K562 (cell line): ENCODE data around the gene ABCC5. TPM values are rescaled to one million over a fixed set of nuclear protein-coding genes. Genes with fewer than 3 reads are reported as not detected.

Source experiments
- BHLHE40 ChIP-seq: IDR thresholded peaks from 2 replicates; pipeline ENCODE4 v1.6.1; 2011; ENCODE audit warnings: low read length, improper control_type of control experiment
- BRF1 ChIP-seq: IDR thresholded peaks from 3 replicates; pipeline ENCODE4 v1.6.1; 2011; ENCODE audit warnings: borderline replicate concordance, mild to moderate bottlenecking; ENCODE audit not compliant: insufficient read length; ENCODE audit errors: extremely low read depth
- CHD7 ChIP-seq: fragments of 200-600 bp; sonication (generic); IDR thresholded peaks from one replicate; pipeline ENCODE4 v1.6.1; 2012; ENCODE audit warnings: mild to moderate bottlenecking, low read depth, low read length, inconsistent platforms
- FOXK1 ChIP-seq: sonication (generic); formaldehyde crosslinking; IDR thresholded peaks from 2 replicates; pipeline ENCODE4 v1.8.0; 2022; ENCODE audit warnings: missing genetic modification reagents, mild to moderate bottlenecking, borderline replicate concordance
- MAX ChIP-seq: sonication (generic); formaldehyde crosslinking; IDR thresholded peaks from 2 replicates; pipeline ENCODE4 v1.9.0; 2022; ENCODE audit warnings: mild to moderate bottlenecking, missing genetic modification reagents
- PRPF4 ChIP-seq: fragments of 200-400 bp; formaldehyde crosslinking; IDR thresholded peaks from one replicate; pipeline ENCODE4 v1.6.1; 2017; ENCODE audit warnings: low read length, low read depth, mild to moderate bottlenecking; ENCODE audit not compliant: insufficient read depth, poor library complexity, severe bottlenecking
- SRSF9 ChIP-seq: fragments of 200-400 bp; formaldehyde crosslinking; IDR thresholded peaks from 2 replicates; pipeline ENCODE4 v1.6.1; 2017; ENCODE audit warnings: low read depth, low read length, borderline replicate concordance
- TOE1 ChIP-seq, 2 experiments: fragments of 450-650 bp in 1 of 2; sonication (generic) in 1 of 2; formaldehyde crosslinking in 1 of 2; IDR thresholded peaks; 2 replicates each; pipeline versions ENCODE4 v1.7.1 to v1.8.0; 2016 to 2022; ENCODE audit warnings: borderline replicate concordance in 2 of 2, mild to moderate bottlenecking in 2 of 2, antibody characterized with exemption in 1 of 2, inconsistent platforms in 1 of 2, low read depth in 1 of 2, missing genetic modification reagents in 1 of 2, moderate library complexity in 1 of 2
- ZBED1 ChIP-seq: IDR thresholded peaks from 2 replicates; pipeline ENCODE4 v1.6.1; 2014
- ZFP1 ChIP-seq: fragments of 450-650 bp; formaldehyde crosslinking; IDR thresholded peaks from 2 replicates; pipeline ENCODE4 v1.4.0; 2020; ENCODE audit warnings: mild to moderate bottlenecking, mixed read lengths
- polyA plus RNA-seq, 8 experiments: library from polyadenylated mRNA; depleted of rRNA in 4 of 8; stranded (reverse) in 5 of 8; unstranded in 3 of 8; fragments of >200 nt; fragmentation: Nextera tagmentation in 2 of 8; fragmentation: Illumina TruSeq in 1 of 8; extraction: Ambion mirVana in 2 of 8; extraction: Trizol in 1 of 8; gene quantifications; 2 replicates each; pipeline versions ENCODE4 v1.2.1 to v1.2.3, GENCODE V29; 2011 to 2014; ENCODE audit warnings: inconsistent platforms in 1 of 8, missing spikeins in 1 of 8
- total RNA-seq, 7 experiments: library from RNA; depleted of rRNA in 6 of 7; stranded (reverse); fragments of >200 nt in 6 of 7; fragmentation: Illumina TruSeq in 2 of 7; extraction: Trizol in 2 of 7; gene quantifications; 2 replicates each; pipeline versions ENCODE4 v1.2.1 to v1.2.3, GENCODE V29; 2011 to 2021; ENCODE audit warnings: low replicate concordance in 1 of 7
- TF ChIP-seq, protein P1 (sequence below): fragments of 450-650 bp; IDR thresholded peaks from 2 replicates; pipeline ENCODE4 v1.6.1; 2018; ENCODE audit warnings: mild to moderate bottlenecking, low read depth; ENCODE audit not compliant: partially characterized antibody
- TF ChIP-seq, protein P2 (sequence below): fragments of 450-650 bp; IDR thresholded peaks from 2 replicates; pipeline ENCODE4 v1.6.1; 2016; ENCODE audit warnings: mild to moderate bottlenecking

ABCC5 gene
- total and polyA plus RNA-seq, 9 of the 15 experiments (the other 6 are each of a cell fraction or from before 2014, with no cell fraction given), result 22.0 to 53.0 (median 41.9) TPM

DNA sequence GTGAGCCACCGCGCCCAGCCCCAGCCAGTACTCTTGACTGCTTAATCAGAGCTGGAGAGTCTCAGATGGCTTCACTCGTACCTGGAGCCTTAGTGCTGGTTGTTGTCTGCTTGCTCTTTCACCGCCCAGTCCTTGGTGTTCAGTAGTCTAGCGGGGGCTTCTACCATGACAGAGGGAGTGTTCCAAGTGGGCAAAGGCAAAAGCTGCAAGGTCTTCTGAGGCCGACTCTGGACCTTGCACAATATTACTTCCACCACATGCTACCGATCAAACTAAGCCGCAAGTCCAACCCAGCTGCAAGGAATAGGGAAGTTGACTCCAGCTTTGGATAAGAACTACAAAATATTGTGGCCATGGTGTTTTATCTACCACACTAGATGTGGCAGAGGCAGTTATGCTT, 139.6 kb downstream of the ABCC5 start (continued):
- TF ChIP-seq CHD7 (no peak), SRSF9 (no peak), PRPF4 (no peak), BHLHE40 (no peak), MAX (peak; percentile 80), BRF1 (no peak), ZFP1 (no peak), TOE1 (IDR thresholded peaks at IDR 0.05; ENCODE audit: borderline replicate concordance) (no peak), TOE1 (CRISPR knock-in tag; IDR thresholded peaks at IDR 0.05; ENCODE audit: borderline replicate concordance, low read depth) (0 out of 2 replicates have a peak, but pooled peaks have one; percentile 53), ZBED1 (no peak), FOXK1 (0 out of 2 replicates have a peak, but pooled peaks have one; percentile 53)
- TF ChIP-seq, protein P1, sequence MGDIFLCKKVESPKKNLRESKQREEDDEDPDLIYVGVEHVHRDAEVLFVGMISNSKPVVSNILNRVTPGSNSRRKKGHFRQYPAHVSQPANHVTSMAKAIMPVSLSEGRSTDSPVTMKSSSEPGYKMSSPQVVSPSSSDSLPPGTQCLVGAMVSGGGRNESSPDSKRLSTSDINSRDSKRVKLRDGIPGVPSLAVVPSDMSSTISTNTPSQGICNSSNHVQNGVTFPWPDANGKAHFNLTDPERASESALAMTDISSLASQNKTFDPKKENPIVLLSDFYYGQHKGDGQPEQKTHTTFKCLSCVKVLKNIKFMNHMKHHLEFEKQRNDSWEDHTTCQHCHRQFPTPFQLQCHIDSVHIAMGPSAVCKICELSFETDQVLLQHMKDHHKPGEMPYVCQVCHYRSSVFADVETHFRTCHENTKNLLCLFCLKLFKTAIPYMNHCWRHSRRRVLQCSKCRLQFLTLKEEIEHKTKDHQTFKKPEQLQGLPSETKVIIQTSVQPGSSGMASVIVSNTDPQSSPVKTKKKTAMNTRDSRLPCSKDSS, result no peak
- TF ChIP-seq, protein P2, sequence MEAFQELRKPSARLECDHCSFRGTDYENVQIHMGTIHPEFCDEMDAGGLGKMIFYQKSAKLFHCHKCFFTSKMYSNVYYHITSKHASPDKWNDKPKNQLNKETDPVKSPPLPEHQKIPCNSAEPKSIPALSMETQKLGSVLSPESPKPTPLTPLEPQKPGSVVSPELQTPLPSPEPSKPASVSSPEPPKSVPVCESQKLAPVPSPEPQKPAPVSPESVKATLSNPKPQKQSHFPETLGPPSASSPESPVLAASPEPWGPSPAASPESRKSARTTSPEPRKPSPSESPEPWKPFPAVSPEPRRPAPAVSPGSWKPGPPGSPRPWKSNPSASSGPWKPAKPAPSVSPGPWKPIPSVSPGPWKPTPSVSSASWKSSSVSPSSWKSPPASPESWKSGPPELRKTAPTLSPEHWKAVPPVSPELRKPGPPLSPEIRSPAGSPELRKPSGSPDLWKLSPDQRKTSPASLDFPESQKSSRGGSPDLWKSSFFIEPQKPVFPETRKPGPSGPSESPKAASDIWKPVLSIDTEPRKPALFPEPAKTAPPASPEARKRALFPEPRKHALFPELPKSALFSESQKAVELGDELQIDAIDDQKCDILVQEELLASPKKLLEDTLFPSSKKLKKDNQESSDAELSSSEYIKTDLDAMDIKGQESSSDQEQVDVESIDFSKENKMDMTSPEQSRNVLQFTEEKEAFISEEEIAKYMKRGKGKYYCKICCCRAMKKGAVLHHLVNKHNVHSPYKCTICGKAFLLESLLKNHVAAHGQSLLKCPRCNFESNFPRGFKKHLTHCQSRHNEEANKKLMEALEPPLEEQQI, result no peak
